Activated T-cell treated with anti-CD3 and anti-CD28 coated beads, Interleukin-2, amount 50 U/mL, for 48 hours (primary cell): ENCODE measurements around the gene BAIAP2L2.
A peak's percentile ranks its signal among the peaks of the same experiment; 100 is the strongest.

Source experiments
- DNase-seq, 2 experiments: peaks; one replicate each; pipeline ENCODE4 v3.0.0-alpha.2; 2020

BAIAP2L2 gene

DNA sequence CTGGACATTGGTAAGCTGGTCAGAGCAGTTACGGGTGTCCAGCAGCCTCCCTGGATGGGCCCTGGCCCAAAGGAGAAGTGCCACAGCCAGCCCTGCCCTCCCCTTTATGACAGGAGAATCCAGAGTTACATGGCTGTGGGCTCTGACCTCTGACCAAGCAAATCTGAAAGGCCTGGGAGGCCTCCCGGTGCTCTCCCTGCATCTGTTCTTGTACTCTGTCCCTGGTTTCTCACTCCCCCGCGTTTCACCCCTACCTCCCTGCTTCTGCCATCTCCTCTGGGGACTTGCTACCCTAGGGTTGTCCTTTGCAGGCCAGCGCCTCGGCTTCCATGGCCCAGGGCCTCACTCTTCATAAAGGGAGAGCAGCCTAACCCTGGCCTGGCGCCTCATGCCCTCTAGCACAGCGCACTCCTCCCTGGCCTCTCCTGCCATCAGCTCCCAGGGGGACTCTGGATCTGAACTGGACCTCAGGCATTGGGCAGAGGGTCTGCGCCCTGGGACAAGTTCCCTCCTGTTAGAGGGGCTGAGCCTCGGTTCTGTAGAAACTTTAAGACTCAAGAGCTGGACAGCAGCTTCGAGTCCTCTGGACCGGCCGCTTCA is 42.6 kb downstream of the BAIAP2L2 start:
- no peak for DNase-seq

DNA sequence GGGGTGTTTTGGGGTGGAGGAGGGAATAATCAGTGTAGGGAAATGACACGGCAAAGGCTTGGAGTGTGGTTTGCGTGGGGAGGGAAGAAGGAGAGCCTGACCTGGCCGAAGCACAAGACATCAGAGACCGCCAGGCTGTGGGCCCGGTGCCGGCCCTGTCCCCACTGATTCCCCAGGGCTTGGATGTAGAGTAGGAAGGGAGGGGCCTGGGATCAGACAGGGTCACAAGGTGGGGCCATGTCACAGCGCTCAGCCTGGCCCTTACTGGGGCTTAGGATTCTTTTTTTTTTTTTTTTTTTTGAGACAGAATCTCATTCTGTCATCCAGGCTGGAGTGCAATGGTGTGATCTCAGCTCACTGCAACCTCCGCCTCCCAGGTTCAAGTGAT is 43.5 kb downstream of the BAIAP2L2 start:
- DNase-seq: no peak

DNA sequence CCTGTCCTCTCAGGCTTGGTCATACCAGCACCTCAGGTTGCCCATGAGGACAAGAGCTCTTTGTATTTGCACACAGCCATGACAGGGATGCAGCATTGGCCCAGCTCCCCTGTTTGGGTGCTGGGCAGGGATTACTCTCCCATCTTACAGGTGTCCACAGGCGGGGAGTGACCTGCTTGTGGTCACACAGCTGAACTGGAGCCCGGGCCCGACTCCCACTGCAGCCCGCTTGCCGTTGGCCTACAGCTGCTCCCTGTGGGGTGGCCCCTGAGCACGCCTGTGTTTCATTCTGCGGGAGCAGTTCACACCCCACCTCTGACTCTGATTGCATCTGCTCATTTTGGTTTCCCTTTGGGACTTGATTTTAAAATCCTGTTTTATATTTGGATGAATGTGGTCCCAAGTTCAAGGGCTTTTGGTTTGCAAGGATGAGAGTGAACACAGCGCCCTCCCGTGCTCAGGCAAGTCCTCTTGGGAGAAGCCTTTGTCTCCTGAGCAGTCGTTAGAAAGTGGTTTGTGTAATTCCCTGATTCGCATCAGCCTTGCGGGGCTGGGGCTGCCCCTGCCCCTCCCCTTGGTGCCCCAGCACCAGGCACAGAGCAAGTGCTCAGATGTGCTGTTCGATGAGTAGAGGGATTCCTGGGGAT is 44.0 kb downstream of the BAIAP2L2 start:
- DNase-seq: no peak

DNA sequence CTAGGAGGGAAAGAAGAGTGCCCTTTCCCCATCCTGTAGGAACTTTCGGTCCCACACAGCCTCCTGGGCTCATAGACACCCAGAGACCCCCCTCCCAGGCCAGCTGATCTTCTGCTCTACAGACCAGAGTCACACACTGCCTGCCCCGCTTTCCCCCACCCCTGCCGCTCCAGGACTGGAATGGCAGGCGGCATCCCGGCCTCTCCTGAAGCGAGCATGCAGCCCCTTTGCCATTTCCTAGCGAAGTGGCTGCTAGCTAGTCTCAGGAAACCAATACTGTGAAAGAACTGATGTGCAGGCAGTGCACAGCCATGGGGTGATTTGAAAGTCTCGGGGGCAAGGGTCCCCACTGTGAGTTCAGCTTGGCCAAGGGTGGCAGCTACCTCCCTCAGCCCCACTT is 44.9 kb downstream of the BAIAP2L2 start:
- no peak for DNase-seq

DNA sequence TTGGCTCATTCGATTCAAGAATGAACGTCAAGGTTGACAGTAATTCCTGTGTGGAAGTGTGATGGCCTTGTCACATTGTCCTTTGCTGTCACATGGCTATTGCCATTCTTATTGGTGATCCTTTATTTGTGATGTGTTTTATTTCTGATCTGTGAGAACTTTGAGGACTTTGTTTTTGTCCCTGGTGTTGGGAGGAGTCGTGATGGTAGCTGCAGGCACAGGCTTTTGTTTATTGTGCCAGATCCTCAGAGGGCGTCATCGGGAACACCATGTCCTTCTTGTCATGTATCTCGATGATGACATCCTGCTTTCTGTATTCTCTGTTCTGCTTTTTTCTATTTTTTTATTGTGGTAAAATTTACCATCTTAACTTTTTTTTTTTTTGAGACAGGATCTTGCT is 47.7 kb downstream of the BAIAP2L2 start:
- DNase-seq: no peak

DNA sequence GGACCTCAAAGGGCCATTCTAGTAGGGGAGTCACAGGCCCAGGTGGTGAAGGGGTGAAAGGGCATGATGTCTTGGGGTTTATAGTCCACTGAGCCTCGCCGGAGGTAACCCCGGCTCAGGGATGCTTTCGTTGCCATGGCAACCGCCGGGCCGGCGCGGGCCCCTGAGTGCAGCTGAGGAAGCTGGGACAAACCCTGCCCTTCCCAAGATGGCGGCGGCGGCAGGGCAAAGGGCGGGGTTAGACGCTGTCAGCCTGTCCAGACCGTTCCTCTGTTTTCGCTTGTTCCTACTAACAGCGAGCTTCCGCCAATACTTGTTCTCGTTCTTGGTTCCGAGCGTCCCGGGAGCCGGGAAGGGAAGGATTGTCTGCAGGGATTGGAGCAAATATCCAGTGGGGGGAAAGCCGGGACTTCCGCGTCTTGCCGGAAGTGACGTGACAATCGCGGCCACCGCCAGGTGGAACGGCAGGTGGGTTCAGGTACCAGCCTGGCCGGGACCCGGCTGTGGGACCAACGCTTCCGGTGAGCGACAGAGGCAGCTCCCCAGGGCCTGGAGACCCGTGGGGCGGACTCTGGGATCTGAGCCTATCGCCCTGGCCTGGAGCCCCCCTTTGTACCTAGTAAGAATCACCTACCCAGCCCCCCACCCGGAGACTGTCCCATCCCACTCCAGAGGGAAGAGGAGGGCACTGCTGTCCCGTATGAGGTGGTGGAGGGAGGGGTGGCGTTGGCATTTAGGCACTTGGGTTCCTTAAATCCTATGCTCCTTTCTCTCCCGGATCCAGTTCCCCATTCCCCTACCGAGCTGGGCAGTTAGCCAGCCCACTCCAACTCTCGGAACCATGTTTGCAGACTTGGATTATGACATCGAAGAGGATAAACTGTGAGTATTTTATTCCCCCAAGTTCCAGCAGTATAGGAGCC is 53.3 kb downstream of the BAIAP2L2 start, which contains the start of gene PICK1:
PICK1 (plus strand) TSS at position 436 of the 923 bp plus-strand sequence; CDS start at position 842, 406 bp downstream.
- DNase-seq: peak; percentile 90

DNA sequence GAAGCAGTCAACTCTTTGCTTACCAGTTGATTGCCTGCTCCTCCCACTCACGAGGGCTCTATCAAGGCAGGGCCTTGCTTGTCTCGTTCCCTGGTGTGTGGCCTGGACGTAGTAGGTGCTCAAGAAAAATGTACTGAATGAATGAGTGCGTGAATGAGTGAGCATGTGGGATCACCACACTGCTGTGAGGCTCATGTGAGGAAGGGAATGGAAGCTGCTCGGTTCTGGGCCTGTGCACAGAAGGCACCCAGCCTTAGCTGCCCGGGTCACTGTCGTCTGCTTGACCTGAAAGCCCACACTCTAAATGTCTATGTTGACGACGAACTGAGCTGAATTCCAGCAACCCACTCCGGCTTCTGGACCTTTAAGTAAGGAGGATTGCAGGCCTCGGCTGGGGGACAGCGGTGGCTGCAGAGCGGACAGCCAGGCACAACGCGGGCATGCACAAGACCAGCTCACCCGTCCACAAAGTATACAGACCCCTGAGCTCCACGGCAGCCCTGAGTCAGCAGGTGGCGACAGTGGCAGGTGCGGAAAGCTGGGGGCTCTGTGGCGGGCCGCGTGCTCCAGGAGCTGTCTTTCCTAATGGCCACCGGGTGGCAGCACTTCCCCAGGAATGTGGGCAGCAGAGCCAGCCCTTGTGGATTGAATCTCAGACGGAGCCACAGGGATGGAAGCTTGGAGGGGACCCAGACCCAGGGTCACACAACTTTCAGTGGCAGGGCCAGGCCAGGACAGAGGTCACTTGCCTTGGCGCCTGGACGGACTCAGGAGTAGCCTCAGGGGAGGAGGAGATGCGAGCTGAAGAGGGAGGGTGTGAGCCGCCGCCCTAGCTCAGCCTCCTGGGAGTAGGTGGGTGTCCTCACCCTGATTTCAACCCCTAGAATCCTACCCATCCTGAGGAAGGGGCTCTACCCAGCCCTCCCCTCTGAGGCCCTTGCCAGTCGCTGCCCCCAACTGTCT is 58.3 kb downstream of the BAIAP2L2 start:
- peak; percentile 82 to 86 for DNase-seq

DNA sequence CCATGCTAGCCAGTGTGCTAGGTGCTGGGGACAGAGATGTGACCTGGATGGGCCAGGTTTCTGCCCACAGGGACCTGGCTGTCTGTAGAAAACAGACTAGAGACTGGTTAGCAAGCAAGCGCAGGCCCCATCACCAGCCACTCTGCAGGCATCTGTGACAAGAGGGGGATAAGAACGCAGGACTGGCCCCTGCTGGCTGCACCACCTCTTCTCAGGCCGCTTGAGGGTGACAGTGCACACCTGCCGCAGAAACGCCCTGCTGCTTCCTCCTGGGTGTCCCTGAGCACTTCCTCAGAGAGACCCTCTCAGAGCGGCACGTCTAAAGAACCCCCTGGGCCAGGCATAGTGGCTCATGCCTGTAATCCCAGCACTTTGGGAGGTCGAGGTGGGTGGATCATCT is 59.2 kb downstream of the BAIAP2L2 start:
- no peak for DNase-seq

DNA sequence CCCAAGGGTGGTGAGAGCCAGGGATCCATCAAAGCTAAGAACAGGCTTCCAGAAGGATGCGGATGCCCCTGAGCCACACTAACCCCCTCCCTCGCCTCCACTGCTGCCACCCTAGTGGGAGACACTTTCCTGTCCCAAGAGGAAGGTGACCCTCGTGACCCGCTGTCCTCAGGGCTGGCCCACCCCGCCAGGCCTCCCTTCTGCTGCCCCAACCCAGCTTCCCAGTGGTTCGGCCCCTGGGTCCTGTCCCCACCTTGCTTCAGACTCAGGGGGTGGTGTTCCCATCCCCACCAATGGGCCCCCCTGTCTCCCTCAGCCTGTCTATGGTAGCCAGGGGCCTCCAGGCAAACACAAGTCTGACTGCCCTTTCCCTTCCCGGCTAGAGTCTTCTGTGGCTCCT is 59.8 kb downstream of the BAIAP2L2 start:
- no peak for DNase-seq

DNA sequence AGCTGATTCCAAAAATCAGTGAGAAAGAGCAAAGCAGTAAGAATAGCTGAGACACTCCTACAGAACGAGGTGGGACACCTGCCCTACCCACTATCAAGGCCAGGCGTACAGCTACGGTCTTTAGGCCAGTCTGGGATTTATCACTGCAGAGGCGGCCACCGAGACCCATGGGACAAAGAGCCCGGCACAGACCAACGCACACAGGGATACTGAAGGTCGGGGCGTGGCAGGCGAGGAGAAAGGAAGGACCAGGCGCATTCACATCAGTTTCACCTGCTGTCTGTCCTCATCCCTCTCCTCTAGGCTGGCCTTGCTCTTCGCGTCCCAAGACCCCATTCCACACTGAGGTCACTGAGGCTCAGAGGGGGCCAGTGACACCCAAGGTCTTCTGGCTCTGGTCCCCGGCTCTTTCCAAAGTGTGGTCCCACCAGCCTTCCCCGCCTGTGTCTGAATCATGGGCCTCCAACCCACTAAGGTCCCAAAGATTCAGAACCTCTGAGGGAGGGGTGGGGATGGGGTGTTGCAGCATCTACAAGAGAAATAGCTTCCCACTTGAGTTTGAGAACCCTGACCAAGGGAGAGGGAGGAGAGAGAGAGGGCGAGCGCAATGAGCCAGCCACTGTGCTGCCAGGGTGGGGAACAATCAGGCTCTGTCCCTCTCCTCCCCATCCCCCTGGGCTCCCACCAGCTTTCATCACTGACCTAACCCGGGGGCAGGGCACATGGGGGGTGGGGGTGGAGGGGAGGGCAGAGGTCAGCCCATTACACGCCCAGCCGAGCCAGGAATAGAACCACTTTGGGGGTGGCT is 60.5 kb downstream of the BAIAP2L2 start:
- no peak for DNase-seq

DNA sequence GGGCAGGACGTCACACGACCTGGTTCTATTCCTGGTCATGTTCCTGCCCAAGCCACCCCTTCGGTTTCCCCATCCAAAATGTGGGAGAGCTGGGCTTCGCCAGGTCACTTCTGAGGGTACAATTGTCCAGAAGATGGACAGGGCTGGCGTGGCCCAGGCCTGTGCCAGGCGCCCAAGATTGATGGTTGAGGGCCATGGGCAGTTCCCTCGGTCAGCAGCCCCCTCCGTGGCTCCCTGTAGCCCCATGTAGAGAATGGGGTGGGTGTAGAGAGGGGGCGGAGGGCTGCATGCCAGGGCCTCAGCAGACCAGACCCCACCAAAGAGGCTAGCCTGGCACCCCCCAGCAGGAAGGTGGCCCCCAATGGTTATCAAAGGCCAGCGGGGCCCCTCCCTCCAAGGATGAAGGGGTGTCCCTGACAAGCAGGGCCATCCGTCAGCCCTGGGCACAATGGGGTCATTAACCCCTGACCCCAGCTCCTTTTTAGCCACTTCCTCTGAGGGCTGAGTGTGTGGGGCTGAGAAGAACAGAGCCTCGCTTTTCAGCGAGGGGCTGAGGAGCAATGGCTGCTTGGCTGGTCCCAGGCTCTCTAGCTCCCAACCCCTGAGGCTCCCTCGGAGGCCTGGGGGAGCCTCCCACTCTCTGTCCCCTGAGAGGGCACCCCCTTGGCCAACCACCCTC is 64.3 kb downstream of the BAIAP2L2 start:
- no peak for DNase-seq

DNA sequence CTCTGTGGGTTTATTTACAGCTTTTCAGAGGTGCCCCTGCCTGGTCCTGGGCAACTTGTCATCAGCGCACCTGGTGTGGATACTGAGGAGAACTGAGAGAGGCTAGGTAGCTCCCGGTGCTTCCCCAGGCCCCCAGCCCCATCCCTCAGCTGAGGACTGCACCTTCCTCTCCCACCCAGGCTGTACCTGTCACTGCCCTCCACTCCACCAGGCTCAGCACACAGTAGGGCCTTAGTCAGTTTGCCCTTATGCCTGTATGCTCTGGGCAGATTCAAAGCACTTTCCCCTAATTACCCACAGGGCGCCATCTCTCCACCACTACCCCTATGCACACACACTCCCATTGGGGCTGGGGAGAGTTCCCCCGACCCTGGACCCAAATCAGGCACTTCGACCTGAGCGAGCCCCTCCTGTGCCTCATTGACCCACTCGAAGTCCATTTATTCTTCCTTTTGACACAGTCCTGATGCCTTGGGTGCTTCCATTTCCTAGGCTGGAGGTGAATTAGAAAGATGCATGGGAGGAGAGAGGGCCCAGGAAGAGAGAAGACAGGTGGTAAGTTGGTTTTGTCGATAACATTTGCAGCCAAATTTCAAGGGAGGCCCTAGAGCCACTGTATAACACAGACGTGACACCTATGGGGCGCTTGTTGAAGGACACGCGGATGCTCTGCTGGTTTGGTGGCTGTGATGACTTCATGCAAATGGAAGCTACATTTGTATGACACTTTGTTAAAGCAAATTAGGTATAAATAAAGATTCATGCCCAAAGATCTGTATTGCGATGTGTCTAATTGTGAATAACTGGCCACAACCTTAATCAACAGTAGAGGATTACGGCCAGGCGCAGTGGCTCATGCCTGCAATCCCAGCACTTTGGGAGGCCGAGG is 67.1 kb downstream of the BAIAP2L2 start:
- no peak for DNase-seq

DNA sequence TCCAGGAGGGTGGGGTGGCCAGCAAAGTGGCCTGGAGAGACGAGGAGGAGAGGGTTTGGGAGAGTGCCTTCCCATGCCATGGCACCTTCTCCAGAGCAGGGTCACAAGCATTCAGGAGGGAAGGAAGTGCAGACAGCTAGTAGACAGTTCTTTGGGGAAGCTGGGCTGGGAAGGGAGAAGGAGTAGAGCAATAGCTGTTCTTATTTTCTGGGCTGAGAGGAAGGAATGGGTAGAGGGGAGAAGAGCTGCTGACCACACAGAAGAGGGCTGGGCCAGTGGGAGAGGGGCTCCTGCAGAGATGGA is 68.0 kb downstream of the BAIAP2L2 start:
- DNase-seq: no peak

DNA sequence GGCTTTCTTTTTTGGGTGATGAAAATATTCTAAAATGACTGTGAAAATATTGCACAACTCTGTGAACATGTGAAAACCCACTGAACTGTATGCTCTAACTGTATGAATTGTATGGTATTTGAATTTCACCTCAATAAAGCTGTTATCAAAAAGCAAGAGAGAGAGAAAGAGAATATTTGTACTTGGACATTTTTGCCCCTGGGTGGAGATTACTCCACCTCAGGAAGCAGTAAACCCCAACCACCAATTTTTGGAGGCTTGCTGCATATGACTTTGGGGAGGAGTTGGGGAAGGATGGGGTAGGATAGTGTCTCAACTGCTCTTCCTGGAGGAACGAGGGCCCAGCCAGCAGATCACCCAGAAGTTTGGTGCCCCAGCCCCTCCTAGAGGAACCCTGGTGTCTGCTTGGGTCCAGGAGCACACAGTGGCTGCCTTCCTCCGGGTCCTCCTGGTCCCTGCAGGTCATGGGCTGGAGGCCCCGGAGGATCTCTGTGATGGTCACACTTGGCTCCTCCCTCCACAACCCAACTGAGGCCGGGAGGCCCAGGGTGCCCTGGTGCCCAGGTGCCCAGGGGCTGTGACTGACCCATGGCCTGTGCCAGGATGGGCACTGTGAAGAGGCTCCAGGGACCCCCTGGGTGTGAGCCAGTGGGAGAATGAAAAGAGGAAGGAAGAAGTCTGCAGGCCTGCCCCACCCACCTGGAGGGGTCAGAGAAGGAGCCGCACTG is 68.6 kb downstream of the BAIAP2L2 start:
- DNase-seq: no peak

DNA sequence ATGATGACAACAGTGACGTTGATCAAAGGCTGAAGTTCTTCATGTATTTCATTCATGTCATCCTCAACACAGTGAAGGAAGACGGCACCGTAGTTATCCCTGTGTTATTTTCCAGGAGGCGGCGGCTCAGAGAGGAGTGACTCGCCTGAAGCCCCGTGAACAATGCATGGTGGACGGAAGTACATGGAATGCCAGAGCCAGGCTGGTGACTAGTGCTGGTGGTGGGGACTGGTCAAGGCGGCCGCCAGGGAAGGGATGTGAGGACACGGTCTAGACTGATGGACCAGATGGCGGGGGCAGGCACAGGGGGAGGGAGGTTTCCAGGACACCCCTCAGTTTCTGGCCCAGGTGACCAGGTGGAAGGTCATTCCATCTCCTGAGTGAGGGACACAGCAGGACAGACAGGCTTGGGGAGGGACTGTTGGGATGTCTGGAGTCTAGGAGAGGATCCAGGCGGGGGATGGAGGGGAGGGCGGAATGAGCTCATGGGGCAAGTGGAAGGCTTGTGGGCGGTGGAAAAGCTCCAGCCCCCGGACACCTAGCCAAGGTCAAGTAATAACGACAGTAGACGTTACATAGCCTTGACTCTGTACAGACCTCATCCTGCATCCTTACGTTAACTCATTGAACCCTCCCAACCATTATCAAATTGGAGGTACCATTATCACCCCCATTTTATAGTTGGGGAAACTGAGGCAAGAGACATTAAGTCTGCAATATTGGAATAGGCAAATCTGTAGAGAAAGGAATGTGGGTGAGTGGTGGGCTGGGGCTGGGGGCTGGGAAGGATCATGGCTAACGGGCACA is 69.3 kb downstream of the BAIAP2L2 start:
- DNase-seq: no peak

DNA sequence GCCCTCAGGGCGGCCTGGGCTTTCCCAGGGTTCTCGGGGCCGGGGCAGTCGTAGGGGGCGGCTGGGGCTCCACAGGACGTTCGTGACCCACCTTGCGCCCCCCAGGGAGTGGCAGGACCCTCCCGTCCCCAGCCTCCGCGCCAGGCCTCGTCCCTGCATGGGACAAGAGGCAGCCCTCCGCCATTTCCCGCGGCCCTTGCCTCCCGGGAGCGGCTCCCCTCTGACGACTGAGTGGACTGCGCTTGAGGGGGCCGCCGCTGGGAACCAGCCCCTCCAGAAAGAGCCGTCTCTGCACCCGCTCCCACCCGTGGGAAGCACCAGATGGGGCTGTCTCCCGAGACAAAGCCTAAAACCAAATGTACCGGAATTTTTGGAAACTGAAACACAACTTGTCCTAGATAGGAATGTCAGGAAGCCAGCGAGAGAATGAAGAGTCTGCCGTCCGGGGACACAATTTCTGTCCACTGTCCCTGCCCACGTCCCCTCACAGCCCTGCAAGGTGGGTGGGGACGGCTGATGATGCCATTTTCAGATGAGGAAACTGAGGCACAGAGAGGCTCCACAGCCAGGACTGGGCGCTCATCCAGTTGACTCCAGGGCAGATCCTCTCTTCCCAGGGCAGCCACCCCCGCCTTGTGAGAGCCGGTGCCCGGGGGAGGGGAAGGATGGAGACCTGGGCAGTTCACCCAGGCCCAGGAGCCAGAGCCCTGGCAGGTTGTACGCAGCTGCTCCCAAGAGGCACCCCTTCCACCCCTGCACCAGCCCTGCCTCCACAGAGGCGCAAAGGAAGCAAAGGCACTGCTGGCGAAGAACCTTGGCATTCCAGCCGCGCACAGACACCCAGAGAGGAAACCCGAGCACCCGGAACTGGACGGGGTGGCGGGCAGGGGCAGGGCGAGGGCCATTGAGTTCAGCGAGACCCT is 71.3 kb downstream of the BAIAP2L2 start:
- DNase-seq: no peak

DNA sequence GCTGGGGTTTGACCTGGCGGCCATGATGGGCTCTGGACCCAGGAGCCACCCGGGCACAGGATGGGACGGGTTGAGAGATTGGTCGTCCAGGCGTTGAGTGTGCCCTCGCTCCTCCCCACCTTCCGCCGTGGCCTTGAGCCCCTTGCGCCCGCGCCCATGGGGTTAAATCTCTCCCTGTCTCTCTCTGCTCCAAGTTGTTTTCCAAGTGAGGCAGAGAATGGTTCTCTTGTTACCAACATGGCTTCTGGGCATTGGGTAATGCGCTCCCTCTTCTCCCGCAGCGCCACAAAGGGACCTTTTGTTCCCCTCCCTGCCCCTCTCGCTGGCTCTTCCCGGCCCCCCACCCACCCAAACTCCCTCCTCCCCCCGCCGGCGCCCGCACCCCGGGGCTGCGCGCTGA is 72.1 kb downstream of the BAIAP2L2 start:
- no peak for DNase-seq
